WTC11 (cell line): ENCODE measurements around the gene S100A2. TPM values are rescaled to one million over a fixed set of nuclear protein-coding genes. Genes with fewer than 3 reads are reported as not detected.
A peak's percentile ranks its signal among the peaks of the same experiment; 100 is the strongest.

Experiments used
- ATAC-seq: fragments of 200-7000 bp; cut with Tn5 transposase; 2 replicates; pipeline ENCODE4 v1.10.0; 2021; ENCODE audit warnings: mild to moderate bottlenecking, moderate library complexity
- CTCF ChIA-PET: fragments of 300-600 bp; sonication (Branson Sonifier 250); formaldehyde crosslinking; loops from one replicate; lab custom pipeline; 2021; ENCODE audit warnings: antibody characterized with exemption; lab: Charles Lee
- POLR2A ChIA-PET: fragments of 350-600 bp; sonication (Branson Sonifier 250); formaldehyde crosslinking; loops from one replicate; lab custom pipeline; 2021; ENCODE audit warnings: antibody characterized with exemption; lab: Charles Lee
- DNase-seq: peaks from one replicate; pipeline ENCODE4 v3.0.0; 2021; ENCODE audit warnings: low spot score
- H3K27ac Mint-ChIP-seq: 2 replicates; pipeline ENCODE4 v1.8.0; 2021; ENCODE audit warnings: mixed read lengths
- H3K27me3 Mint-ChIP-seq: 2 replicates; pipeline ENCODE4 v1.8.0; 2021; ENCODE audit warnings: low read depth, mild to moderate bottlenecking, moderate library complexity, mixed read lengths
- H3K36me3 Mint-ChIP-seq: 2 replicates; pipeline ENCODE4 v1.8.0; 2021; ENCODE audit warnings: mixed read lengths
- H3K4me1 Mint-ChIP-seq: 2 replicates; pipeline ENCODE4 v1.8.0; 2022; ENCODE audit warnings: mixed read lengths
- H3K4me3 Mint-ChIP-seq: 2 replicates; pipeline ENCODE4 v1.8.0; 2021; ENCODE audit warnings: mild to moderate bottlenecking, moderate library complexity, mixed read lengths
- H3K9me3 Mint-ChIP-seq: 2 replicates; pipeline ENCODE4 v1.8.0; 2021; ENCODE audit warnings: mixed read lengths
- CDX4 ChIP-seq: fragments of 250-450 bp; sonication (Bioruptor Pico); IDR thresholded peaks from 2 replicates; pipeline ENCODE4 v1.9.0; 2021; ENCODE audit warnings: moderate library complexity, mild to moderate bottlenecking, inconsistent platforms, borderline replicate concordance
- CTCF ChIP-seq: fragments of 200-600 bp; IDR thresholded peaks from 2 replicates; pipeline ENCODE4 v1.8.0; 2022; ENCODE audit warnings: antibody characterized with exemption
- FOXP1 ChIP-seq: sonication (generic); formaldehyde crosslinking; IDR thresholded peaks from 2 replicates; pipeline ENCODE4 v1.8.0; 2022; ENCODE audit warnings: missing genetic modification reagents, mild to moderate bottlenecking, moderate library complexity, borderline replicate concordance
- JUN ChIP-seq: sonication (generic); formaldehyde crosslinking; IDR thresholded peaks from 2 replicates; pipeline ENCODE4 v1.8.0; 2023; ENCODE audit warnings: mild to moderate bottlenecking, missing genetic modification reagents
- KAT7 ChIP-seq: sonication (generic); formaldehyde crosslinking; IDR thresholded peaks from 2 replicates; pipeline ENCODE4 v1.8.1; 2023; ENCODE audit warnings: missing genetic modification reagents, mild to moderate bottlenecking, borderline replicate concordance
- NFE2L1 ChIP-seq: sonication (generic); formaldehyde crosslinking; IDR thresholded peaks from 2 replicates; pipeline ENCODE4 v1.8.1; 2023; ENCODE audit warnings: missing genetic modification reagents
- NR3C1 ChIP-seq: sonication (generic); formaldehyde crosslinking; conservative IDR thresholded peaks from 2 replicates; pipeline ENCODE4 v1.8.1; 2023; ENCODE audit warnings: low read depth, mild to moderate bottlenecking, missing genetic modification reagents
- RELA ChIP-seq: sonication (generic); formaldehyde crosslinking; IDR thresholded peaks from 2 replicates; pipeline ENCODE4 v1.8.1; 2022; ENCODE audit warnings: missing genetic modification reagents, mild to moderate bottlenecking, borderline replicate concordance
- SMAD3 ChIP-seq: sonication (generic); formaldehyde crosslinking; IDR thresholded peaks from 2 replicates; pipeline ENCODE4 v1.8.0; 2022; ENCODE audit warnings: missing genetic modification reagents, mild to moderate bottlenecking, borderline replicate concordance
- SP1 ChIP-seq: sonication (generic); formaldehyde crosslinking; conservative IDR thresholded peaks from 2 replicates; pipeline ENCODE4 v1.8.1; 2022; ENCODE audit warnings: missing genetic modification reagents
- TCF7 ChIP-seq: sonication (generic); formaldehyde crosslinking; IDR thresholded peaks from 2 replicates; pipeline ENCODE4 v1.8.0; 2022; ENCODE audit warnings: mild to moderate bottlenecking, low read depth, missing genetic modification reagents, moderate library complexity
- ZNF138 ChIP-seq: sonication (generic); formaldehyde crosslinking; conservative IDR thresholded peaks from 2 replicates; pipeline ENCODE4 v1.8.1; 2022; ENCODE audit warnings: mild to moderate bottlenecking, moderate library complexity, missing genetic modification reagents
- ZNF281 ChIP-seq: sonication (generic); formaldehyde crosslinking; IDR thresholded peaks from 2 replicates; pipeline ENCODE4 v1.8.0; 2023; ENCODE audit warnings: mild to moderate bottlenecking, missing genetic modification reagents
- ZNF423 ChIP-seq: fragments of 250-450 bp; sonication (Bioruptor Pico); IDR thresholded peaks from 2 replicates; pipeline ENCODE4 v2.1.2; 2022; ENCODE audit warnings: mild to moderate bottlenecking, moderate library complexity
- total RNA-seq: library from RNA; stranded (reverse); gene quantifications from 3 replicates; pipeline ENCODE4 v1.2.3, GENCODE V29; 2021
- TF ChIP-seq, protein P1 (sequence below): sonication (generic); formaldehyde crosslinking; IDR thresholded peaks from 2 replicates; pipeline ENCODE4 v1.8.0; 2022; ENCODE audit warnings: mild to moderate bottlenecking, missing genetic modification reagents

S100A2 gene
- total RNA-seq, 1 experiment from 2014 or later: 0.74 TPM

DNA sequence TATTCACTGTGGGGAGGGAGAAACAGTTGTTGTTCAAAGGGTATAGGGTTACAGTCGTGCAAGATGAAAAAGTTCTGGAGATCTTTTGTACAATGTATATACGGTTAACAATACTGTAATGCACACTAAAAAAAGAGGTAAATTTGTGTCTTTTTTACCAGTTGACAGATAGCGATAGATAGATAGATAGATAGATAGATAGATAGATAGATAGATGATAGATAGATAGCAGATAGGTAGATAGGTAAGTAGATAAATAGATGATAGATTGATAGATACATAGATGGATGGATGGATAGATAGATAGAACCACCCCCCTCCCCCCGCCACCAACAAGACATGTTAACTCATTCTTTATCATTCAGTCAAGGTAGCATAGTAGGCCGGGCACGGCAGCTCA, 37.1 kb upstream of the S100A2 start:
- H3K4me3 Mint-ChIP-seq: no peak overlapping the region
- no peaks in the 10 kb centered on the region for H3K9me3 Mint-ChIP-seq
- ChIA-PET POLR2A (no interaction called here), CTCF (interaction anchor here (3.2 kb wide), 1 partner anchor 25 kb away, joined by 13 read pairs; the partner anchor contains the start of gene S100A13)
- no peaks in the 10 kb centered on the region; the same call in 1 of the 2 replicates for H3K27me3 Mint-ChIP-seq
- peaks cover 38% of the 10 kb centered on the region for H3K4me1 Mint-ChIP-seq
- no peak for DNase-seq
- no peak for ATAC-seq
- H3K27ac Mint-ChIP-seq: no peak overlapping the region
- H3K36me3 Mint-ChIP-seq: no peaks in the 10 kb centered on the region; the same call in 1 of the 2 replicates
- TF ChIP-seq ZNF281 (CRISPR knock-in tag): no peak
- TF ChIP-seq CTCF: no peak

- no peaks in the 10 kb centered on the region for H3K27me3 Mint-ChIP-seq
- ChIA-PET CTCF (interaction anchor here (0.9 to 2.7 kb wide), 3 partner anchors 18 to 28 kb away, joined by 3 to 39 read pairs (median 5); partner anchors contain the start of genes S100A1 and S100A13), POLR2A (interaction anchor here (2.1 to 2.2 kb wide), 2 partner anchors 13 to 28 kb away, joined by 6 read pairs; partner anchors contain the start of genes S100A13 and S100A16)
- H3K36me3 Mint-ChIP-seq: no peaks in the 10 kb centered on the region; the same call in 1 of the 2 replicates
- peak overlapping the region; percentile 85 for H3K27ac Mint-ChIP-seq
- TF ChIP-seq ZNF281 (CRISPR knock-in tag) (no peak), ZNF423 (CRISPR knock-in tag) (no peak), ZNF138 (no peak), KAT7 (CRISPR knock-in tag) (no peak), JUN (CRISPR knock-in tag) (no peak), NFE2L1 (CRISPR knock-in tag) (no peak), SMAD3 (CRISPR knock-in tag) (no peak), CDX4 (CRISPR knock-in tag) (no peak), NR3C1 (CRISPR knock-in tag) (no peak), FOXP1 (CRISPR knock-in tag) (no peak), SP1 (CRISPR knock-in tag) (no peak), TCF7 (CRISPR knock-in tag) (no peak), RELA (CRISPR knock-in tag) (no peak)
- TF ChIP-seq, protein P1, sequence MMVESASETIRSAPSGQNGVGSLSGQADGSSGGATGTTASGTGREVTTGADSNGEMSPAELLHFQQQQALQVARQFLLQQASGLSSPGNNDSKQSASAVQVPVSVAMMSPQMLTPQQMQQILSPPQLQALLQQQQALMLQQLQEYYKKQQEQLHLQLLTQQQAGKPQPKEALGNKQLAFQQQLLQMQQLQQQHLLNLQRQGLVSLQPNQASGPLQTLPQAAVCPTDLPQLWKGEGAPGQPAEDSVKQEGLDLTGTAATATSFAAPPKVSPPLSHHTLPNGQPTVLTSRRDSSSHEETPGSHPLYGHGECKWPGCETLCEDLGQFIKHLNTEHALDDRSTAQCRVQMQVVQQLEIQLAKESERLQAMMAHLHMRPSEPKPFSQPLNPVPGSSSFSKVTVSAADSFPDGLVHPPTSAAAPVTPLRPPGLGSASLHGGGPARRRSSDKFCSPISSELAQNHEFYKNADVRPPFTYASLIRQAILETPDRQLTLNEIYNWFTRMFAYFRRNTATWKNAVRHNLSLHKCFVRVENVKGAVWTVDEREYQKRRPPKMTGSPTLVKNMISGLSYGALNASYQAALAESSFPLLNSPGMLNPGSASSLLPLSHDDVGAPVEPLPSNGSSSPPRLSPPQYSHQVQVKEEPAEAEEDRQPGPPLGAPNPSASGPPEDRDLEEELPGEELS (CRISPR knock-in tag): no peak
- no peak for DNase-seq
- H3K4me3 Mint-ChIP-seq: no peak overlapping the region
- H3K4me1 Mint-ChIP-seq: peaks cover 28% of the 10 kb centered on the region
- H3K9me3 Mint-ChIP-seq: no peaks in the 10 kb centered on the region
- ATAC-seq: no peak
Measured at GRCh38 chr1:153599847-153600246, 34.2 kb upstream of the S100A2 start.
